ENCODE results near the gene NECAB2.

Gene NECAB2

DNA sequence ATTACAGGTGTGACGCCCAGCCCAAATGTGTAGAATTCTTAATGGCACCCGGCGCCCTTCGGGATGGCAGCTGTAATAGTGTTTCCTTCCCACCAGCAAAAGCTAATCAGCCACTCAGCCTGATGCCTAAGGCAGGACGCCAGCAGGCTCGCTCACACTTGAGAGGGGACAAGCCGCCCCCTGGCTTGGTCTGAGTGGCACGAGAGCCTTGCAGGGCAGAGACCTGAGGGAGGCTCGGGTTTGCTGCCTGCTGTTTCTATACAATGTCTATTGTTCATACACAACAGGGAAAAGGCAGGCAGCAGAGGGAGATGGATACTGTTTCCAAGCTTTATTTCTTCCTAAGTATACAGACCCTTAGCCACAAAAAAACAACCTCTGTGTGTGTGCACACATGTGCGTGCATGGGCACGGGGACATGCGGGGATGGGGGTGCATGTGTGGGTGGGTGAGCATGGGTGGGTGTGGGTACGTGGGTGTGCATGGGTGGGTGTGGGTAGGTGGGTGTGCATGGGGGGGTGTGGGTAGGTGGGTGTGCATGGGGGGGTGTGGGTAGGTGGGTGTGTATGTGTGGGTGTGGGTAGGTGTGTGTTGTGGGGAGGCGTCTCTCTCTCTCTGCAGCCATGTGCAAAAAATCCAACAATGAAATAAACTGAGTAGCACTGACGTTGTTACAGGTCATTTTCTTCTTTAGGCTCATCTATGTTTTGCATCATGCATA lies 64.6 kb downstream of the NECAB2 start:
- Histone ChIP-seq H3K4me1 (ENCODE audit: control insufficient read depth, insufficient read depth, low read length) (no peaks in the 10 kb centered on the region), H3K27me3 (ENCODE audit: control insufficient read depth, insufficient read depth, low read length) (no peaks in the 10 kb centered on the region), H3K4me3 (ENCODE audit: low read depth, low read length) (no peak overlapping the region)

DNA sequence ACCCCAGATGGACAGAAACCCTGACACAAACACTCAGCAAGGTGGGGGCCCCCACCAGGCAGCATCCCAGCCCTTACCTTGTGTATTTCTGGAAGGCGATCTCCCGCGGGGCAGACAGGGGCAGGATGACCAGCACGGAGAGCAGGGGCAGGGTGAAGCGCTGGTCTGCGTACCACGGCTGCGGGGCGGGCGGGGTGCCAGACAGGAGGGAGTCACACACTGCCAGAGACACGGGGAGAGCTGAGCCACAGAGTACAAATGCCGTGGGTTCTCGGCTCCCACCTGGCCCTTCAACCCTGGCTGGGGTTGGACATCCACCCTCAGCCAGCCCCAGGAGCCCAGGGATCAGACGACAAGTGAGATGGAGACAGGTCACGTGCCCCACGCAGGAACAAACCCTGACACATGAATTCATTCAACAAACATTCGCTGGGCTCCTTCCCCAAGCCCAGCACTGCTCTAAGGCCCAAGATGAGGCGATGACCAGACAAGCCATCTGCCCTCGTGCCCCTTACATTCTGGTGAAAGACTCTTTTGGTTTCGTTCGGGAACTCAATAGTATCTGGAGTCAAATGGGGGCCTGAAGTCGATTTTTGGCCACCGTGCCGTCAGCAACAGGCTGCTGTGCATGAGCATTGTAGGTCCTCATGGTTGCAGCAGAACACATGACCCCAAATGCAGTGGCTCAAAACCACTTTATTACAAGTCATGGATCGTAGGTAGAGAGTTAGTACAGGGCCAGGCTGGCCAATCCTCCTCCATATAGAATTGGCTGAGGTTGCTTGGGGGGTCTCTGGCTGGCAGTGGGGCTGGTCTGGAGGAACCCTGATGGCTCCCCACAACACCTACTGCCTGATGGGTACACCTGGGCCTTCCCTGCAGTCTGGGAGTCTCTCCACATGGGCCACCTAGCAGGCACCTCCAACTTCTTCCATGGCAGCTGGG lies 65.5 kb downstream of the NECAB2 start:
- H3K9me3 ChIP-seq (ENCODE audit: control insufficient read depth, insufficient read depth, low read length) = no peaks in the 10 kb centered on the region

More for the DNA sequence above, 64.6 kb downstream of the NECAB2 start:
- Histone ChIP-seq H3K27ac (ENCODE audit: low read depth, low read length) (no peak overlapping the region), H3K36me3 (ENCODE audit: control insufficient read depth, insufficient read depth, low read length) (no peaks in the 10 kb centered on the region), H3K9ac (ENCODE audit: low read depth, low read length) (no peak overlapping the region), H3K9me3 (ENCODE audit: control insufficient read depth, insufficient read depth, low read length) (no peaks in the 10 kb centered on the region)

DNA sequence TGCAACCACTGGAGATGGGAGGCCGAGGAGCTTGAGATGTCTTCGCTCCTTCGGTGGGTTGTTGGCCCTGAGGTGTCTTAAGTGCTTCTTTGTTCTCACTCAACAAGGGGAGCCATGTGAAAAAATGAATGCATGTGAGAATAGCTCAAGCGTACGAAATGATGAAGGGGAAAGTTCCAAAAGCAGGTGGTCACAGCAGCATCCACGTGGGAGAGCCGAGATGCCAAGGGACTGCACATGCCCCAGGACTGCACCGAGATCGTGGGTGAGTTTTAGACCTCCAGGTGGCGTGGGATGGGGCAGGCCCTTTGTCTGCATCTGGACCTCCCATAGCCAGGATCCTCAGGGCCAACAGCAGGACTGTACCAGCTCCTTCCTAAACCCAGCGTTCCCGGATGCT lies 66.5 kb downstream of the NECAB2 start:
- Histone ChIP-seq H3K4me3 (ENCODE audit: low read depth, low read length) (no peak overlapping the region), H3K36me3 (ENCODE audit: control insufficient read depth, insufficient read depth, low read length) (no peaks in the 10 kb centered on the region), H3K4me1 (ENCODE audit: control insufficient read depth, insufficient read depth, low read length) (no peaks in the 10 kb centered on the region), H3K27me3 (ENCODE audit: control insufficient read depth, insufficient read depth, low read length) (no peaks in the 10 kb centered on the region), H3K27ac (ENCODE audit: low read depth, low read length) (no peak overlapping the region), H3K9ac (ENCODE audit: low read depth, low read length) (no peak overlapping the region), H3K9me3 (ENCODE audit: control insufficient read depth, insufficient read depth, low read length) (no peaks in the 10 kb centered on the region)

More for the DNA sequence above, 65.5 kb downstream of the NECAB2 start:
- Histone ChIP-seq H3K9ac (ENCODE audit: low read depth, low read length) (no peak overlapping the region), H3K27me3 (ENCODE audit: control insufficient read depth, insufficient read depth, low read length) (no peaks in the 10 kb centered on the region), H3K27ac (ENCODE audit: low read depth, low read length) (no peak overlapping the region), H3K4me3 (ENCODE audit: low read depth, low read length) (no peak overlapping the region), H3K36me3 (ENCODE audit: control insufficient read depth, insufficient read depth, low read length) (no peaks in the 10 kb centered on the region), H3K4me1 (ENCODE audit: control insufficient read depth, insufficient read depth, low read length) (no peaks in the 10 kb centered on the region)

DNA sequence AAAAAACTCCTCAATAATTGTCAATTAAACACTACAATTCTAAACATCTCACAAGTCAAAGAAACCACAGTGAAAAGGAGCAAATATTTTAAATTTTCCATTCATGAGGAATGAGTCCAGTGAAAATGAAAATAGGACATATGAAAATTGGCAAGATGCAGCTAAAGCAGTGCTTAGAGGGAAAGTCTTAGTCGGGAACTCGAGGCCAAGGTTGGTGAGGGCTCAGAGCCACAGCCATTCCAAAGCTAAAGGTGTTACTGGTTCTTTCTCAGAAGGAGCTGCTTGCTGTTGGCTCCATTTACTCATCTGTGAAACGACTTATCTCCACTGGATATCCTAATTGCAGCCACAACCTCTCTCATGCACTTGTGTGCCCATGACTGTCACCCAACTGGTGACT lies 68.1 kb downstream of the NECAB2 start:
- Histone ChIP-seq H3K36me3 (ENCODE audit: control insufficient read depth, insufficient read depth, low read length) (no peaks in the 10 kb centered on the region), H3K4me1 (ENCODE audit: control insufficient read depth, insufficient read depth, low read length) (no peaks in the 10 kb centered on the region), H3K9me3 (ENCODE audit: control insufficient read depth, insufficient read depth, low read length) (no peaks in the 10 kb centered on the region), H3K4me3 (ENCODE audit: low read depth, low read length) (no peak overlapping the region), H3K9ac (ENCODE audit: low read depth, low read length) (no peak overlapping the region), H3K27me3 (ENCODE audit: control insufficient read depth, insufficient read depth, low read length) (no peaks in the 10 kb centered on the region), H3K27ac (ENCODE audit: low read depth, low read length) (no peak overlapping the region)

DNA sequence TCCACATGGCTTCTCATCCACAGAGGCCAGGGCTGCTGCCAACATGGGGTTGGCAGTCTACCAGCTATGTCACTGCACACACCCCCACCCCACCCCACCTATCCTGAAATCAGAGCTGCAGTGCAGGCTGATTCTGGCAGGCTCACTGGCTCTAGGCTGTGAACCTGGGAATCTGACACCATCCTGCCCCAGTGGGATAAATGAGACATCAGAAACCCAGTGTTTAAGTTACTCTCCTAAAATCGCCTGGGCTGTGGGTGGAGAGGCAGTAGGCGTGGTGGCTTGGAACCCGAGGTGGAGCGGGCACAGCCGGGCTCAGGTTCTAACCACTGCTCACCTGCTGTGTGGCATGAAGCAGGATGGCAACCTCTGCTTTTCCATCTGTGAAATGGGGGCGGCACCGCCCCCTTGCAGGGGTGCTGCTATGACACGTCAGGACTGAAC lies 69.0 kb downstream of the NECAB2 start:
- no peak overlapping the region for H3K27ac ChIP-seq (ENCODE audit: low read depth, low read length)
- H3K4me3 ChIP-seq (ENCODE audit: low read depth, low read length) = no peak overlapping the region
- no peaks in the 10 kb centered on the region for H3K4me1 ChIP-seq (ENCODE audit: control insufficient read depth, insufficient read depth, low read length)
- no peaks in the 10 kb centered on the region for H3K9me3 ChIP-seq (ENCODE audit: control insufficient read depth, insufficient read depth, low read length)
- no peaks in the 10 kb centered on the region for H3K27me3 ChIP-seq (ENCODE audit: control insufficient read depth, insufficient read depth, low read length)
- H3K9ac ChIP-seq (ENCODE audit: low read depth, low read length) = no peak overlapping the region
- H3K36me3 ChIP-seq (ENCODE audit: control insufficient read depth, insufficient read depth, low read length) = no peaks in the 10 kb centered on the region

DNA sequence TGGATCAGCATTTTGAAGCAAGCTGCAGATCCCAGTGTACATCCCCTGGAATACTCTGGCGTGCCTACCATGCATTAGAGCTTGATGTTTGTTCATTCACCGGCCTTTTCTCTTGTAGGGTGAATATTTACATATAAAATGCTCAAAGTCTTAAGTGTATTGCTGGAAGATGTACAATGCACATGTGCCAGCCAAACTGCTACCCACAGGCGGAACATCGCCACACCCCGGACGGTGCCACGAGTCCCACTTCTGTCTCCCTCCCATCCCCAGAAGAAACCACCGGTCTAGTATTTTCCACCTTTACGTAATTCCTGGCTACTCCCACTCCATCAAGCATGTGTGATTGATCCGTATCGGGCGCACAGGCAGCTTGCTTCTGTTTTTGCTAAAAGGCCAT lies 70.4 kb downstream of the NECAB2 start:
- Histone ChIP-seq H3K9me3 (ENCODE audit: control insufficient read depth, insufficient read depth, low read length) (no peaks in the 10 kb centered on the region), H3K27ac (ENCODE audit: low read depth, low read length) (no peak overlapping the region), H3K36me3 (ENCODE audit: control insufficient read depth, insufficient read depth, low read length) (no peaks in the 10 kb centered on the region), H3K4me3 (ENCODE audit: low read depth, low read length) (no peak overlapping the region), H3K27me3 (ENCODE audit: control insufficient read depth, insufficient read depth, low read length) (no peaks in the 10 kb centered on the region), H3K9ac (ENCODE audit: low read depth, low read length) (no peak overlapping the region), H3K4me1 (ENCODE audit: control insufficient read depth, insufficient read depth, low read length) (peaks cover 7% of the 10 kb centered on the region; the same call in 1 of the 2 replicates)

DNA sequence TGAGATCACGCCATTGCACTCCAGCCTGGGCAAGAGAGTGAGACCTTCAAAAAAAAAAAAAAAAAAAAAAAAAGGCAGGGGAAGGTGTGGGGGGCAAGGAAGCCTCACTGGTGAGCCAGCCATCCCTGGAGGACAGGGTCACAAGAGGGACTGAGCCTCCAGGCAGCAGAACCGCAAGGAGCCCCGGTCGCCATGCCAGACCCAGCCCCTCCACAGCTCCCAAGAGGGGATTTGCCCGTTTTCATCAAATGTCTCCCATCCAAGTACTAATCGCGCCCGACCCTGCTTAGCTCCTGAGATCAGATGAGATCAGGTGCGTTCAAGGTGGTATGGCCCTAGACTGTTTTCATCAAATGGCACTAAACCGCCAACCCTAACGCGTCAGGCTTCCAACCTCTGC lies 71.7 kb downstream of the NECAB2 start:
- Histone ChIP-seq H3K9ac (ENCODE audit: low read depth, low read length) (no peak overlapping the region), H3K36me3 (ENCODE audit: control insufficient read depth, insufficient read depth, low read length) (no peaks in the 10 kb centered on the region), H3K9me3 (ENCODE audit: control insufficient read depth, insufficient read depth, low read length) (no peaks in the 10 kb centered on the region), H3K4me1 (ENCODE audit: control insufficient read depth, insufficient read depth, low read length) (peaks cover 13% of the 10 kb centered on the region; the same call in 1 of the 2 replicates), H3K27me3 (ENCODE audit: control insufficient read depth, insufficient read depth, low read length) (no peaks in the 10 kb centered on the region), H3K4me3 (ENCODE audit: low read depth, low read length) (no peak overlapping the region), H3K27ac (ENCODE audit: low read depth, low read length) (no peak overlapping the region)

DNA sequence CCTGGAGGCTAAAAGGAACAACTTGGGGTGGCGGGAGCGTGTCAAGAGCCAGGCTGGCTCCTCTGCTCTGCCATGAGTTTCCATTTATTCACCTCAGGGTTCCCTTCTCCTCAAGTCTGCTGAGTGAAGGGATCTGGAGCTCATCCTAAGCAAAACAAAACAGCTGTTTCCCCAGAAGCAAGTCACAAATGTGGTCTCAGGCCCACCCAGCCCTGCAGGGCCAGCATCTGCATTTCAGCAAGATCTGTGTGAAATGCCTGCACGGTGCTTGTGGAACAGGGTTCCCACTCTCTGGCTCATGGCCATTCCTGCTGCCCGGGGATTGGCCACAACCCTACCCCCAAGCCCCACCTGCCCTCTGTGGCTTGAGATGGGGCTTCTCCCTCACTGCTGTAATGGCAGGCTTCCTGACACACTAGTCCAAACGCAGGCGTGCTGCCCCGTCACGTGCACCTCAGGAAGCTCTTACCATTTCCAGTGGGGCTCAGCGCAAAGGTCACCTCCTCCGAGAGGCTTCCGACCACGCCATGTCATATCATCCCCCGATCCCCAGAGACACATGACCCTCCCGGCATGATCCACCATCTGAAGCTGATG lies 72.3 kb downstream of the NECAB2 start:
- H3K36me3 ChIP-seq (ENCODE audit: control insufficient read depth, insufficient read depth, low read length) = no peaks in the 10 kb centered on the region
- H3K27ac ChIP-seq (ENCODE audit: low read depth, low read length) = no peak overlapping the region
- no peak overlapping the region for H3K9ac ChIP-seq (ENCODE audit: low read depth, low read length)
- H3K4me1 ChIP-seq (ENCODE audit: control insufficient read depth, insufficient read depth, low read length) = peaks cover 13% of the 10 kb centered on the region; the same call in 1 of the 2 replicates
- no peaks in the 10 kb centered on the region for H3K27me3 ChIP-seq (ENCODE audit: control insufficient read depth, insufficient read depth, low read length)
- no peaks in the 10 kb centered on the region for H3K9me3 ChIP-seq (ENCODE audit: control insufficient read depth, insufficient read depth, low read length)
- H3K4me3 ChIP-seq (ENCODE audit: low read depth, low read length) = no peak overlapping the region

DNA sequence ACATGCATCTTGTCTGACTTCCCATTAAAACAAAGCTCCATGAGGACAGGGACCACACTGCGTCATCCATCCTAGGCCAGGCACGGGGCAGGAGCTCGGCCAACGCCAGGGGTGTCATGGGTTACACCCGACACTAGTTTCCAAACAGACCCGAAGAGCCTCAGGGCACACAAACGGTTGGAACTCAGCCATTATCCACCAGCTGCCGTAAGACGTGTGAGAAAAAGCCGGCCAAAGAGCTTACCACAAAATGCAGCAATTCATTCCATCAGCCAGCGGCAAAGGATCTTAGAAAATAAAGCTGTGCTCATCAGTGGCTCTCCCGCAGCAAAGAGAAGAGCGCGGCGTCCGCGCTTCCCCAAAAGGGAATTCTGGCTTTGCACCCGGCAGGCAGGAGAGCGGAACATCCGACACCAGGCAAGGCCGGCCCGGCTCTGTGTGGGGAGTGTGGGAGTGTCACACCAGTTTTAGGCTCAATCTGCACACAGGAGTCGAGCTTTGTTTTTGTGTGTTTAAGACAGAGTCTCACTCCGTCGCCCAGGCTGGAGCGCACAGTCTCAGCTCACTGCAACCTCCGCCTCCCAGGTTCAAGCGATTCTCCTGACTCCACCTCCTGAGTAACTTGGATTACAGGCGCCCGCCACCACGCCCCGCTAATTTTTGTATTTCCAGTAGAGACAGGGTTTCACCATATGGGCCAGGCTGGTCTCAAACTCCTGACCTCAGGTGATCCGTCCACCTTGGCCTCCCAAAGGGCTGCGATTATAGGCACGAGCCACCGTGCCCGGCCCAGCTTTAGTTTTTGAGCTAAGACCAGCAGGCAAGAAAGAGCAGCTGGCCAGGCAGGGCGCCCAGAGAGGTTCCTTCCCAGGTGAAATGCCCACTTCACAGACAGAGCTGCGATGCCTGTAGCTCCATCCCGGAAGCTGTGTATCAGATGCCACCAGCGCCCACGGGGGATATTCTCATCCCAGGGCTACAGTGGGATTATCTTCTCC lies 73.1 kb downstream of the NECAB2 start:
- Histone ChIP-seq H3K27me3 (ENCODE audit: control insufficient read depth, insufficient read depth, low read length) (no peaks in the 10 kb centered on the region), H3K27ac (ENCODE audit: low read depth, low read length) (no peak overlapping the region), H3K4me1 (ENCODE audit: control insufficient read depth, insufficient read depth, low read length) (peaks cover 13% of the 10 kb centered on the region; the same call in 1 of the 2 replicates)

DNA sequence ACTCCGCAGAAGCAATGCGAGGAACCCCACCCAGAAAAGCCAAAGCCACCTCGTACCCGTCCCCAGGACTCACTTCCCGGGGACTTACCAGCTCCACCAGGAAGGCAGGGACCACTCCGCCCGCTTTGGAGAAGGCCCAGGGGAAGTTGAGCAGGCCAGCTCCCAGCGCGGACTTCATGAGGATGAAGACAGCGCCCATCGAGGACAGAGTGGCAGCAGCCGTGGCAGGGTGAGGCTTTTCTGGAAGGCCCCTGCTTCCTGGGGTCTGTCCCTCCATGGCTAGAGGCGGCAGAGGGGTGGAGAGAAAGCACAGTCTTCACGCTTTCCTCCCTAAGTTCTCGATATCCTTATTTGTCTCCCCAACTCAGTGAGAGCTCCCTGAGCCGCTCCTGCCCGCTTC lies 73.8 kb downstream of the NECAB2 start:
- H3K27me3 ChIP-seq (ENCODE audit: control insufficient read depth, insufficient read depth, low read length) = no peaks in the 10 kb centered on the region

More for the DNA sequence above, 73.1 kb downstream of the NECAB2 start:
- H3K36me3 ChIP-seq (ENCODE audit: control insufficient read depth, insufficient read depth, low read length) = no peaks in the 10 kb centered on the region
- no peak overlapping the region for H3K4me3 ChIP-seq (ENCODE audit: low read depth, low read length)
- no peaks in the 10 kb centered on the region for H3K9me3 ChIP-seq (ENCODE audit: control insufficient read depth, insufficient read depth, low read length)
- H3K9ac ChIP-seq (ENCODE audit: low read depth, low read length) = no peak overlapping the region

More for the DNA sequence above, 73.8 kb downstream of the NECAB2 start:
- H3K9ac ChIP-seq (ENCODE audit: low read depth, low read length) = no peak overlapping the region
- peaks cover 13% of the 10 kb centered on the region; the same call in 1 of the 2 replicates for H3K4me1 ChIP-seq (ENCODE audit: control insufficient read depth, insufficient read depth, low read length)
- H3K9me3 ChIP-seq (ENCODE audit: control insufficient read depth, insufficient read depth, low read length) = no peaks in the 10 kb centered on the region
- no peak overlapping the region for H3K27ac ChIP-seq (ENCODE audit: low read depth, low read length)
- no peaks in the 10 kb centered on the region for H3K36me3 ChIP-seq (ENCODE audit: control insufficient read depth, insufficient read depth, low read length)
- H3K4me3 ChIP-seq (ENCODE audit: low read depth, low read length) = no peak overlapping the region
